A549 (cell line): ENCODE results near the gene SLC9A3. TPM values are rescaled to one million over a fixed set of nuclear protein-coding genes. Genes with fewer than 3 reads are reported as not detected.

Experiments used
- ATAC-seq, 2 experiments: fragments of 200-7000 bp in 1 of 2; fragments of >200 bp in 1 of 2; cut with Nextera tagmentation in 1 of 2; cut with Tn5 transposase in 1 of 2; 3 replicates each; pipeline versions ENCODE4 v1.8.0 to v1.9.1; 2018 to 2020; ENCODE audit warnings: mild to moderate bottlenecking in 1 of 2, moderate library complexity in 1 of 2
- CTCF ChIA-PET: fragments of 300-600 bp; sonication (Branson Sonifier 250); formaldehyde crosslinking; extraction: SDS; loops from one replicate; lab custom pipeline; 2021; ENCODE audit warnings: antibody characterized with exemption, inconsistent platforms; lab: Yijun Ruan, JAX
- POLR2A ChIA-PET: fragments of 350-600 bp; formaldehyde crosslinking; extraction: SDS; loops from one replicate; lab custom pipeline; 2021; ENCODE audit warnings: antibody characterized with exemption, inconsistent platforms; lab: Yijun Ruan, JAX
- DNase-seq, 2 experiments: peaks; one replicate each; pipeline versions ENCODE4 v3.0.0 to v3.0.0-alpha.2; 2011 to 2016; ENCODE audit warnings: low read depth in 1 of 2, low spot score in 1 of 2
- FAIRE-seq: peaks from 2 replicates; lab custom pipeline; 2011; peaks lifted over from hg19 to GRCh38; lab: Jason Lieb, UNC
- H3K27ac ChIP-seq, 2 experiments: fragments of >200 bp; sonication (Bioruptor Twin); formaldehyde crosslinking; 3 replicates each; pipeline ENCODE4 v1.5.1; 2016 to 2017
- H3K4me1 ChIP-seq: fragments of >200 bp; sonication (Bioruptor Twin); formaldehyde crosslinking; 3 replicates; pipeline ENCODE4 v1.6.1; 2016
- H3K4me2 ChIP-seq: fragments of >200 bp; sonication (Bioruptor Twin); formaldehyde crosslinking; 3 replicates; pipeline ENCODE4 v1.6.1; 2016
- H3K4me3 ChIP-seq: fragments of >200 bp; sonication (Bioruptor Twin); formaldehyde crosslinking; 3 replicates; pipeline ENCODE4 v1.5.1; 2016
- H3K9me3 ChIP-seq: fragments of >200 bp; sonication (Bioruptor Twin); formaldehyde crosslinking; 3 replicates; pipeline ENCODE4 v1.6.1; 2016
- ATOH8 ChIP-seq: fragments of 250-450 bp; sonication (Bioruptor Pico); IDR thresholded peaks from 2 replicates; pipeline ENCODE4 v1.5.0; 2020; ENCODE audit warnings: low read depth, mild to moderate bottlenecking, moderate library complexity
- BCL3 ChIP-seq: fragments of >200 bp; sonication (Bioruptor Twin); formaldehyde crosslinking; IDR thresholded peaks from 3 replicates; pipeline ENCODE4 v1.6.1; 2016
- BHLHE40 ChIP-seq: IDR thresholded peaks from 2 replicates; pipeline ENCODE4 v1.6.1; 2012; ENCODE audit warnings: low read depth, low read length, inconsistent platforms
- CBX8 ChIP-seq: fragments of 200-600 bp; sonication (generic); IDR thresholded peaks from 2 replicates; pipeline ENCODE4 v1.6.1; 2016
- E2F6 ChIP-seq: IDR thresholded peaks from 2 replicates; pipeline ENCODE4 v1.6.1; 2012; ENCODE audit warnings: low read depth, borderline replicate concordance
- EHMT2 ChIP-seq: fragments of 200-600 bp; sonication (generic); IDR thresholded peaks from 2 replicates; pipeline ENCODE4 v1.6.1; 2016; ENCODE audit warnings: antibody characterized with exemption, low read depth, mild to moderate bottlenecking, moderate library complexity
- FOSB ChIP-seq: fragments of 250-450 bp; sonication (Bioruptor Pico); IDR thresholded peaks from 2 replicates; pipeline ENCODE4 v1.5.0; 2020; ENCODE audit warnings: mild to moderate bottlenecking, moderate library complexity
- FOSL2 ChIP-seq, 2 experiments: fragments of 450-650 bp in 1 of 2; fragments of >200 bp in 1 of 2; sonication (Bioruptor Twin) in 1 of 2; formaldehyde crosslinking; IDR thresholded peaks; 2 replicates each; pipeline versions ENCODE4 v1.5.0 to v1.6.1; 2016 to 2020; ENCODE audit warnings: mild to moderate bottlenecking in 1 of 2, moderate library complexity in 1 of 2
- HEYL ChIP-seq: fragments of 250-450 bp; sonication (Bioruptor Pico); IDR thresholded peaks from 2 replicates; pipeline ENCODE4 v1.8.0; 2021; ENCODE audit warnings: mild to moderate bottlenecking, moderate library complexity
- HMGXB4 ChIP-seq: fragments of 250-450 bp; sonication (Bioruptor Pico); IDR thresholded peaks from 2 replicates; pipeline ENCODE4 v1.5.0; 2021; ENCODE audit warnings: mild to moderate bottlenecking, moderate library complexity, borderline replicate concordance
- HOXA7 ChIP-seq: fragments of 250-450 bp; sonication (Bioruptor Pico); IDR thresholded peaks from 2 replicates; pipeline ENCODE4 v1.5.0; 2020; ENCODE audit warnings: mild to moderate bottlenecking, moderate library complexity
- HOXB13 ChIP-seq: fragments of 250-450 bp; sonication (Bioruptor Pico); IDR thresholded peaks from 2 replicates; pipeline ENCODE4 v1.5.0; 2020; ENCODE audit warnings: low read depth, mild to moderate bottlenecking, moderate library complexity
- HOXB5 ChIP-seq: fragments of 250-450 bp; sonication (Bioruptor Pico); IDR thresholded peaks from 2 replicates; pipeline ENCODE4 v1.5.0; 2020; ENCODE audit warnings: mild to moderate bottlenecking, moderate library complexity
- KDM5A ChIP-seq: fragments of 200-600 bp; sonication (generic); IDR thresholded peaks from 2 replicates; pipeline ENCODE4 v1.6.1; 2016; ENCODE audit warnings: antibody characterized with exemption, mild to moderate bottlenecking
- MYC ChIP-seq: IDR thresholded peaks from 2 replicates; pipeline ENCODE4 v1.6.1; 2012; ENCODE audit warnings: mild to moderate bottlenecking, inconsistent platforms, low read length, improper control_type of control experiment, borderline replicate concordance
- RARB ChIP-seq: fragments of 250-450 bp; sonication (Bioruptor Pico); IDR thresholded peaks from 2 replicates; pipeline ENCODE4 v1.8.0; 2021; ENCODE audit warnings: mild to moderate bottlenecking, moderate library complexity
- ZFP36 ChIP-seq: fragments of 450-650 bp; IDR thresholded peaks from 2 replicates; pipeline ENCODE4 v1.6.1; 2014; ENCODE audit warnings: borderline replicate concordance; ENCODE audit not compliant: partially characterized antibody
- WGBS: methylation state at CpG from one replicate; pipeline ENCODE4 v1.1.6; 2017; ENCODE audit errors: missing lambda C conversion rate; 5-methylcytosine and 5-hydroxymethylcytosine counted together
- polyA plus RNA-seq, 4 experiments: library from polyadenylated mRNA; depleted of rRNA in 3 of 4; stranded (reverse); fragments of >200 nt; fragmentation: RNase III in 1 of 4; extraction: RNeasy Plus Mini Kit Qiagen cat#74134 plus additional on column Dnase treatment in 1 of 4; gene quantifications; 2 replicates in 3 of 4; 3 replicates in 1 of 4; pipeline ENCODE4 v1.2.3, GENCODE V29; 2011 to 2017
- TF ChIP-seq, protein P1 (sequence below): fragments of >200 bp; sonication (Bioruptor Twin); formaldehyde crosslinking; IDR thresholded peaks from 2 replicates; pipeline ENCODE4 v1.6.1; 2016

Gene SLC9A3
- polyA plus RNA-seq, 2 of the 4 experiments (the other 2 are of a cell fraction), result 1.3 TPM

- ATAC-seq, result no peak; a peak in 1 of 6 replicates
- Histone ChIP-seq H3K9me3 (no peaks in the 10 kb centered on the region), H3K4me1 (peaks cover 7% of the 10 kb centered on the region), H3K4me2 (no peak overlapping the region), H3K4me3 (no peak overlapping the region)
- ChIA-PET CTCF (no interaction called here), POLR2A (no interaction called here)
- WGBS, result 70% methylated on average over 8 of the region's 18 CpGs
- FAIRE-seq, result no peak
- no peak for TF ChIP-seq HMGXB4
- TF ChIP-seq HOXB13 (CRISPR knock-in tag), result no peak
- TF ChIP-seq ZFP36, result no peak
- no peak for TF ChIP-seq FOSL2 (IDR thresholded peaks at IDR 0.05)
- TF ChIP-seq FOSL2 (CRISPR knock-in tag; IDR thresholded peaks at IDR 0.05), result no peak
- TF ChIP-seq HOXB5 (CRISPR knock-in tag), result no peak
- TF ChIP-seq FOSB (CRISPR knock-in tag), result no peak
- no peak for TF ChIP-seq ATOH8 (CRISPR knock-in tag)
- no peak for TF ChIP-seq CBX8
- TF ChIP-seq HOXA7, result no peak
- TF ChIP-seq BHLHE40, result no peak
- TF ChIP-seq BCL3, result no peak
- TF ChIP-seq, all 56 proteins: peak for 0
- DNase-seq, result no peak
- no peak overlapping the region for H3K27ac ChIP-seq
Observed at GRCh38 chr5:478982-479535, 45.2 kb downstream of the SLC9A3 start.

- FAIRE-seq (no peak), DNase-seq (no peak), ATAC-seq (no peak)
- Histone ChIP-seq H3K4me3 (no peak overlapping the region), H3K4me1 (peaks cover 7% of the 10 kb centered on the region), H3K9me3 (no peaks in the 10 kb centered on the region), H3K27ac (no peak overlapping the region), H3K4me2 (no peak overlapping the region)
- TF ChIP-seq HOXB13 (CRISPR knock-in tag) (no peak), E2F6 (no peak), KDM5A (no peak), EHMT2 (no peak), MYC (no peak), FOSL2 (IDR thresholded peaks at IDR 0.05) (no peak), FOSL2 (CRISPR knock-in tag; IDR thresholded peaks at IDR 0.05) (no peak), RARB (CRISPR knock-in tag) (no peak), HEYL (CRISPR knock-in tag) (no peak)
- TF ChIP-seq, protein P1, sequence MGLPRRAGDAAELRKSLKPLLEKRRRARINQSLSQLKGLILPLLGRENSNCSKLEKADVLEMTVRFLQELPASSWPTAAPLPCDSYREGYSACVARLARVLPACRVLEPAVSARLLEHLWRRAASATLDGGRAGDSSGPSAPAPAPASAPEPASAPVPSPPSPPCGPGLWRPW, result no peak
- 52% methylated on average over 11 of the region's 18 CpGs for WGBS
- CTCF ChIA-PET, result no interaction called here
- POLR2A ChIA-PET, result no interaction called here
Observed at GRCh38 chr5:478369-478981, 45.8 kb downstream of the SLC9A3 start.
